Fibroblast of peridontal ligament (primary cell): ENCODE data around the gene MRAP.
A peak's percentile ranks its signal among the peaks of the same experiment; 100 is the strongest.
"Not testable (repeated sequence)": the region's sequence is repeated elsewhere in the genome, so short reads cannot be mapped to it uniquely, and the experiment has no call there.

ENCODE experiments used
- DNase-seq: peaks from one replicate; pipeline ENCODE4 v3.0.0-alpha.2; 2010; ENCODE audit errors: extremely low read depth

MRAP gene

DNA sequence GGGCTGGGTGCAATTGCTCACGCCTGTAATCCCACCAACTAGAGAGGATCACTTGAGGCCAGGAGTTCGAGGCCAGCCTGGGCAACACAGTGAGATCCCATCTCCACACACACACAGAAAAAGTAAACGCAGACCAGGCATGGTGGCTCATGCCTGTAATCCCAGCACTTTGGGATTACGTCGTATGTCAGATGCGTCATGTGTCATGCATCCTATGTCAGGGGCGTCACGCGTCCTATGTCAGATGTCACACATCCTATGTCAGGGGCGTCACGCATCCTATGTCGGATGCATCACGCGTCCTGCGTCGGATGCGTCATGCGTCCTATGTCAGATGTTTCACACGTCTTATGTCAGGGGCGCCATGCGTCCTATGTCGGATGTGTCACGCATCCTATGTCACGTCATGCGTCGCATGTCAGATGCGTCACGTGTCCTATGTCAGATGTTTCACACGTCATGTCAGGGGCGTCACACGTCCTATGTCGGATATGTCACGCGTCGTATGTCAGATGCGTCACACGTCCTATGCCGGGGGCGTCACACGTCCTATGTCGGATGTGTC is 1.5 kb downstream of the MRAP start:
- no peak for DNase-seq

DNA sequence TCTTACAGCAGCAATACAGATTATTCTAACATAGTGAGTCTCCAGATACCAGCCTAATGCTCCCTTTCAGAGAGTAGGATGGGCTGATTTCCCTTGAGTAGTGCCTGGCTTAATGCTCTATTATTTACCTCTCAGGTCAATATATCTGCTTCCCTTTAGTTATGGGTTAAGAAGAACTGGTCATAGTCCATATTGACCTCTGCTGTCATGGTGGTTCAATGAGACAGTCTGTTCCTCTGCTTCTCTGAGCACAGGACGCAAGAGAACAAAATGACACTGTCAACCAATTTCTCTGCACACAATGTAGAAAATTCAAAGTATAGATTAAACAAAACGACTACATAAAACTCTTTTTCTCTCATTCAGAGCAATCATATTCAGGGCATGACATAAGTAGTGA is 2.9 kb downstream of the MRAP start:
- no peak for DNase-seq

DNA sequence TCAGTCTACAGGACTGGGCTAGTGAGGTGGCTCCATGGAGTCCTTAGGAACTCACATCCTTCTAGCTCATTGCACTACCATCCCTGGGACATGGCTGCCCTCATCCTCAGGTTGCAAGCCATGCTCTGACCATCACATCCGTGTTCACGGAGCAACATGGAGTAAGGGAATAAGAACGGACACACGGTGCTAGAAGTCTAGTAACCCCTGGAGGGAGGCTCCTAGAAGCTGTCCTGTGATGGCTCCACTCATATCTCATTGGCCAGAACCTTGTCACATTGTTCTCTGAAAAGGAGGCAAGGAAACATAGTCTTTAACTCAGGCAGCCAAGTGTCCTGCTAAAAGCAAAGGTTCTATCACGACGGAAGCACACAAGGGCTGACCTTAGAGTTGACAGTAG is 3.9 kb downstream of the MRAP start:
- DNase-seq, result no peak

DNA sequence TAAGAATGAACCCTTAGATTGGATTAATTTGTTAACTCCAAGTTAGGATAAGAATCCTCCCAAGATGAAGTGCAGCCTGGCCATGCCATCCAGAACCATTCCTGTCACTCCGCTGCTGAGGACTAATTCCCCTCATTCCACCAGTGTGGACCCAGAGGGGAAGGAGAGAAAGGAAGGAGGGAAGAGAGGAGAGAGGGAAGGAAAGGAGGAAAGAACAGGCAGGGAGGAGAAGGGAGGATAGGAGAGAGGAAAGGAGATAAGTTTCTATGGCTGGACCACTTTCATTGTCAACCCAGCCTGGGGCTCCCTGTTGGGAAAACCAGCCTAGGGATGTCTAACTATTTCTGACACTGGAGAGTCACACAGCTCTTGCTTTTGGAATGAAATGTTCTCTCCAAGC is 4.7 kb downstream of the MRAP start:
- DNase-seq, result no peak

DNA sequence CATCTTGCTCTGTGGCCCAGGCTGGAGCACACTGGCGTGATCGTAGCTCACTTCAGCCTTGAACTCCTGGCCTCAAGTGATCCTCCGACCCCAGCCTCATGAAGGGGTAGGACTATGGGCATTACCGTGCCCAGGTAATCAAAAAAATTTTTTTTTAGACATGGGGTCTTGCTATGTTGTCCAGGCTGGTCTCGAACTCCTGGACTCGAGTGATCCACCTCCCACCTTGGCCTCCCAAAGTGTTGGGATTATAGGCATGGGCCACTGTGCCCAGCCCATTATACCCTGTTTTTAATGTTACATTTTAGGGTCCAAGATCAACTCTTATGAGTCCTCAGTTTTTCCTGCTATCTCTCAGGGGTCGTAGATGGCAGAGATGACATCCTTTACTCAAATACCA is 6.3 kb downstream of the MRAP start:
- DNase-seq, result no peak

GRCh38 chr21:32306021-32306780 is 7.5 kb downstream of the MRAP start:
- no peak for DNase-seq

DNA sequence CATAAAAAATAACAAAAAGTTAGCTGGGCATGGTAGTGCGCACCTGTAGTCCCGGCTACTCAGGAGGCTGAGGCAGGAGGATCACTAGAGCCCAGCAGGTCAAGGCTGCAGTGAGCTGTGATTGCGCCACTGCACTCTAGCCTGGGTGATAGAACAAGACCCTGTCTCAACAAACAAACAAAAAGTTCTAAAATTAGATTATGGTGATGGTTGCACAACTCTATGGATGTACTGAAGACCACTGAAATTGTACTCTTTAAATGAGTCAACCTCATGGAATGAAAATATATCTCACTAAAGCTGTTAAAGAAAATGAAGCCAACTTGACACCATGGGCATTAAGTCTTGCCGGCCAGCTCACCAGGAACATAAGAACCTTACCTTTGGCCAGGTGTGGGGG is 9.1 kb downstream of the MRAP start:
- DNase-seq, result peak; percentile 17

GRCh38 chr21:32308696-32309095 is 10.0 kb downstream of the MRAP start:
- DNase-seq, result no peak

DNA sequence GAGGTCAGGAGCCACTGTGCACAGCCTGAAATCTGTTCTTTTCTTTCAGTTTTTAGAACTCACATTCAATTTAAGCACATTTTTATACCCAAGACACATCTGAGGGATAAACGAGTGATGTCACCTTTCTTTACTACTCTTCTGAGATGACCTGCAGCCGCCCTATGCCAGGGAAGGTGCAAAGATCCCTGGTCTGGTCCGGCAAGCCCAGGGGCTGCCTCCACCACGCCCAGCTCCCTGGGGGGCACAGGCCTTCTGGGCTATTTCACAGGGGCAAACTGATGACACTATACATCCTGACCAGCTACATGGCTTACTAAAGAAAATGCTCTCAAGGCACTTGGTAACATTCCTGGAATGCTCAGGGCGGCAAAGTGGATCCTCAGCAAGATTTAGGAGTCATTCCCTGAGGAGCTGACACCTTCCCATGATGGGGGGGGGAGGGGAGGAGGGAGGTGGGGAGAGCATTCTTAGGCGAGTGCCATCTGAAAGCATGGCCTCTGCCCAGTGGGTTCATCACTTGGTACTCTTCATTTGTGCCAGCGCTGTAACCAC is 11.3 kb downstream of the MRAP start:
- DNase-seq, result no peak

DNA sequence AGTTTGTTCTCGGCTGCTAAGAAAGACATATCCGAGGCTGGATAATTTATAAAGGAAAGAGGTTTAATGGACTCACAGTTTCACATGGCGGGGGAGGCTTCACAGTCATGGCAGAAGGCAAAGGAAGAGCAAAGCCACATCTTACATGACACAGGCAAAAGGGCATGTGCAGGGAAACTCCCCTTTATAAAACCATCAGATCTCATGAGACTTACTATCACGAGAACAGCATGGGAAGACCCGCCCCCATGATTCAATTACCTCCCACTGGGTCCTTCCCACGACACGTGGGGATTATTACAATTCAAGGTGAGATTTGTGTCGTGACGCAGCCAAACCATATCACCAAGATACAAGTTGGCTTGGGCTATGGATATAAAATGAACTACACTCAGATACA is 12.3 kb downstream of the MRAP start:
- DNase-seq, result not testable (repeated sequence)

- DNase-seq, result no peak
These were observed 13.0 kb downstream of the MRAP start for GRCh38 chr21:32311621-32312020.

DNA sequence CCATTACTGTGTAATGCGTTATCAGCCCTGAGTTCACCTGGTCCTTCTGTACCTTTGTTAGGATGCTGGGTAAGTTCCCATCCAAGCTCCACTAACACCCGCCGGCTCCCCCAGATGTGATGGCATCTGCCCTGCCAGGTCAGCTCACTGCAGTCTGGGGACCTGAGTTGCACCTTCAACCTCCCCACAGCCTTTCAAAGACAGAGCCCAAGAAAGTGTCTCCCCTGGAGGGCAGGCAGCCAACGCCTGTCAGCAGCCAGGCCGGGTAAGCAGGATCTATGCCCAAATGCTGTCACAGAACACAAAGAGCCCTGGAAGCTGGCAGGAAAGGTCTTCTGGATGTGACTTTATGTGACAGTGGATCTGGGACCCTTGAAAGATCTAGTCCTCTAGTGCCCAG is 13.7 kb downstream of the MRAP start:
- no peak for DNase-seq

- DNase-seq, result no peak
These were observed 14.3 kb downstream of the MRAP start for GRCh38 chr21:32312976-32313375.

DNA sequence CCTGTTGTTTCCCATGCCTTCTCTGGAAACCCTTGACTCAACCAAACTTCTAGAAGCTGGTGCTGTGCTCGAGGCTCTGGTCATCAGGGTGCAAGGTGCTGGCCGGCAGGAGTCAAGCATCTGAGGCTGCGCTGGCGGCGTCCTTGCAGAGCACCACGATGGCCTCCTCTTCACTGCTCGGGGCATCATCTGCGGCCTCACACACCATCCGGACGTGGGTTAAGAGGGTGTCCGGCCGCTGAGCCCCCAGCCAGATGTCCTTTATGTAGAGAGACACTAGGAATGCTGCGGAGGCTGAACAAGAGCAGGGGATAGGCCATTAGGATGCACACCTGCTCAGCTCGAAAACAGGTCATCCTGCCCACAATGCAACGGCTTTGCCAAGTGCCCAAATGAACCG is 16.2 kb downstream of the MRAP start:
- DNase-seq, result no peak

DNA sequence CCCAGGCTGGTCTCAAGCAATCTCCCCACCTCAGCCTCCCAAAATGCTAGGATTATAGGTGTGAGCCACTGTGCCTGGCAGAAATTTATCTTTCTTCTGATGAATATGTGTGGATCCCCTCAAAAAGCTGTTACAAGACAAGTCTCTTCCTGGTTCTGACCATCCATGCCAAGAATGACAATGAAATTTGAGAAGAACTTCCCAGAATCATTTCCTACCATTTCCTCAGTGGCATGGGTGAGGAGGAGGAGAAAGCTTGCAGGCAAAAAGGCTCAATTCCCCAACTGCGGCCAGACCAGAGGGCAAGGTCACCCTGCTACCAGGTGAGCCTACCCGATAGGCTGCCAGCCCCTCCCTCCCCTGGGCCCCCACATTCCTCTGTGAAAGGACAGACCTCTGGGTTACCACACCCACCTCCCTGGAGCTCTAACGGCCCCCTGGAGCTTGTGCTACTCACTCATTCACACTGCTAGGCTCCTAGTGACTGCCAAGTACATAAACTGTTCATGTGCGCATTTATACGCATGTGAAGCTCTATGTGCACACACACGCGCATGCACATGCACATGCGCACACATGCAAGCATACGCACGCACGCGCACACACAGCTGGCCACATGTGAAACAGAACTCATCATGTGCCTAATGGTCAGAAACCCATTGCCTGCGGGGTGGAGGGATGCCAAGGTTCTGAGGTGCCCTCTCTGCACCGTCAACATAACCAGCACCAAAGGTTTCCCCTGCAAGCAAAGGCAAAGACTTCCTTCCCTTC is 17.0 kb downstream of the MRAP start:
- no peak for DNase-seq

DNA sequence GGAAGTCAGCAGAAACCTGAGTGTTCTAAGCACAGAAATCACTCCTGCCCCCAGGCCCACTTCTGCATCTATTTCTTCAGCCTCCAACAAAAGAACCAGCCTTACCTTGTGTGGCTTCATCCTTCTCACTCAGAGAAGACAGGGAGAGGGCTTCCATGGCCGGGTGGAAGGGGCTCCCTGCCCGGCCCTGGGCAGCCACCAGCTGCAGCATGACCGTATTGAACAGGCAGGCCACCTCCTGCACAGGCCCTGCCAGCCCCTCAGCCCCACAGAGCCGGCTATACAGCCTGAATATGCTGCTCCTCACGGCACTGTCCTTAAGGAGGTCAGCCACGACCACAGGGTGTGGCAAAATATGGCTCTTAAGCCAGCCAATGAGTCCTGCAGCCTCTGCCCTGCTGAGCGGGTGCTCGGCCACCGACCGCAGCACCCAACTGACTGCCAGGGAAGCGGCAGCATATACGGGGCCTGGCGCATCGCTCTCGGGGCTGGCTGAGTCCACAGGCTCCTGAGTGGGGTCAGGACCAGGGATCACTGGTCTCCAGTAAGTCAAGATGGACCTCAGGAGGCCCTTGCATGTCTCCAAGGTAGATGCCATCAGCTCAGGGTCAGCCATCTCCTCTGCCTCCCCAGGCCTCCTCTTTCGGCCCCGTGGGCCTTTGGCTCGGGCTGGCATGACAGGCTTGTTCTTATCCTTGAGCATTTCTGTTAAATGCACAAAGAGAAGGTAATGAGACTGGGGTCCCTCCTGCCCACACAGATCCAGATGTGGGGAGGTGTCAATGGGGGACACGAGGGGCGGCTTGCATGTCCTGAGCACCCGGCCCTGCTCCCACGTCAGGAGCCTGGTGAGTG is 17.9 kb downstream of the MRAP start:
- no peak for DNase-seq

- DNase-seq, result no peak
These were observed 19.1 kb downstream of the MRAP start for GRCh38 chr21:32317726-32318125.

- DNase-seq, result no peak
These were observed 20.4 kb downstream of the MRAP start for GRCh38 chr21:32319012-32319411.

DNA sequence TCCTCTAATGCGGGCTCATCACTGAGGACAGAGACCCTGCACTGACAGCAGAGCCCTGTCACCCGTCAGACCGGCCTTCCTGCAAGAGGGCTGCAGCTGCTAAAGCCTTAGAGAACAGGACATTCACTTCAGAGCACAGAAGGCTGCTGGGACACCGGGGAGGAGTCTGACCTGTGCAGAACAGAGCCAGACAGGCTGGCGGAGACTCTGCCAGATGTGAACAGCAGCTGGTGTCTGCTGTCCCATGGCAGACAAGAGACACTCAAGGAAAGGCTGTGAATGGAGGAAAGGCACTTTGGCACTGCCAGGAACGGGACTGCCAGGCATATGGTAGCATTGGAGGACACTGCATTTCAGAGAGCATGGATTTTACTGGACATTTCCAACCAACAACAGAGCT is 21.4 kb downstream of the MRAP start:
- no peak for DNase-seq

GRCh38 chr21:32320726-32321125 is 22.1 kb downstream of the MRAP start:
- no peak for DNase-seq

DNA sequence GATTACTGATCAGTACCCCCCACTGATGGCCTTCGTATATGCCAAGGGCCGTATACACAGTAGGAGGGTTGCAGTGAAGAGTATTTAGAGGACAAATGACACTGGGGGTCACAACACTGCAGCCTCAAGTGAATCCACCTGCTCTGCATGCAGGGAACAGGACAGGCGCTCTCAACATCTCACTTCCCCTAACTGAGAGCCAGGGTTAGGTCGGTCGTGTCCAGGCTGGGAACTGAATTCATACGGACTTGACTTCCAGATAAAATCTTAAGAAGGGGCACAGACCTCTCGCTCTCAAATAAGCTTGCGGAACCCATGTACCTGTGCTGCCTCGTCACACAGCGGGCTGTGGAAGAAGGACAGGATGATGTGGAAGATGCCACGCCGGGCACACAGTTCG is 22.8 kb downstream of the MRAP start:
- DNase-seq, result no peak

DNA sequence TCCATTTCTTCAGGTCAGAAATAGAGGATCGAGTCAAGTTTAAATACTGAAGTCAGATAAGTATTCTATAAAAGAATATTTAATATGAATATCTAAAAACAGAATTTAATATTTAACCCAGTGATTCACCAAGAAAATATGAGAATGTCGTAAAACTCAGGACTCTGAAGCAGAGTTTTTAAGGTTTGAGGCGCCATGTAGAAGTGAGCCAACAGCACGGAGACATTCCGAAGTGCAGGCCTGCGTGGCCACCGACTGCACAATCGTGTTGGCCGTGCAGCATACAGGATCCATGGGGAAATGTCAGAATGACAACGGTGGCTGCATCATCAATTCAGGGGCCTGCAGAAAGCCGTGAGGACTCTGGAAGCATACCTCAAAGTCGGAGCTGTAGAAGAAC is 23.4 kb downstream of the MRAP start:
- no peak for DNase-seq
